ENCODE measurements around the gene RCSD1.

- TF ChIP-seq, protein P1, sequence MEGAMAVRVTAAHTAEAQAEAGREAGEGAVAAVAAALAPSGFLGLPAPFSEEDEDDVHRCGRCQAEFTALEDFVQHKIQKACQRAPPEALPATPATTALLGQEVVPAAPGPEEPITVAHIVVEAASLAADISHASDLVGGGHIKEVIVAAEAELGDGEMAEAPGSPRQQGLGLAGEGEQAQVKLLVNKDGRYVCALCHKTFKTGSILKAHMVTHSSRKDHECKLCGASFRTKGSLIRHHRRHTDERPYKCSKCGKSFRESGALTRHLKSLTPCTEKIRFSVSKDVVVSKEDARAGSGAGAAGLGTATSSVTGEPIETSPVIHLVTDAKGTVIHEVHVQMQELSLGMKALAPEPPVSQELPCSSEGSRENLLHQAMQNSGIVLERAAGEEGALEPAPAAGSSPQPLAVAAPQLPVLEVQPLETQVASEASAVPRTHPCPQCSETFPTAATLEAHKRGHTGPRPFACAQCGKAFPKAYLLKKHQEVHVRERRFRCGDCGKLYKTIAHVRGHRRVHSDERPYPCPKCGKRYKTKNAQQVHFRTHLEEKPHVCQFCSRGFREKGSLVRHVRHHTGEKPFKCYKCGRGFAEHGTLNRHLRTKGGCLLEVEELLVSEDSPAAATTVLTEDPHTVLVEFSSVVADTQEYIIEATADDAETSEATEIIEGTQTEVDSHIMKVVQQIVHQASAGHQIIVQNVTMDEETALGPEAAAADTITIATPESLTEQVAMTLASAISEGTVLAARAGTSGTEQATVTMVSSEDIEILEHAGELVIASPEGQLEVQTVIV (IDR thresholded peaks at IDR 0.05; ENCODE audit: borderline replicate concordance, partially characterized antibody), result no peak
- TF ChIP-seq ZNF274 (IDR thresholded peaks at IDR 0.05; ENCODE audit: insufficient read depth, insufficient read length), result no peak
- TF ChIP-seq, protein P2, sequence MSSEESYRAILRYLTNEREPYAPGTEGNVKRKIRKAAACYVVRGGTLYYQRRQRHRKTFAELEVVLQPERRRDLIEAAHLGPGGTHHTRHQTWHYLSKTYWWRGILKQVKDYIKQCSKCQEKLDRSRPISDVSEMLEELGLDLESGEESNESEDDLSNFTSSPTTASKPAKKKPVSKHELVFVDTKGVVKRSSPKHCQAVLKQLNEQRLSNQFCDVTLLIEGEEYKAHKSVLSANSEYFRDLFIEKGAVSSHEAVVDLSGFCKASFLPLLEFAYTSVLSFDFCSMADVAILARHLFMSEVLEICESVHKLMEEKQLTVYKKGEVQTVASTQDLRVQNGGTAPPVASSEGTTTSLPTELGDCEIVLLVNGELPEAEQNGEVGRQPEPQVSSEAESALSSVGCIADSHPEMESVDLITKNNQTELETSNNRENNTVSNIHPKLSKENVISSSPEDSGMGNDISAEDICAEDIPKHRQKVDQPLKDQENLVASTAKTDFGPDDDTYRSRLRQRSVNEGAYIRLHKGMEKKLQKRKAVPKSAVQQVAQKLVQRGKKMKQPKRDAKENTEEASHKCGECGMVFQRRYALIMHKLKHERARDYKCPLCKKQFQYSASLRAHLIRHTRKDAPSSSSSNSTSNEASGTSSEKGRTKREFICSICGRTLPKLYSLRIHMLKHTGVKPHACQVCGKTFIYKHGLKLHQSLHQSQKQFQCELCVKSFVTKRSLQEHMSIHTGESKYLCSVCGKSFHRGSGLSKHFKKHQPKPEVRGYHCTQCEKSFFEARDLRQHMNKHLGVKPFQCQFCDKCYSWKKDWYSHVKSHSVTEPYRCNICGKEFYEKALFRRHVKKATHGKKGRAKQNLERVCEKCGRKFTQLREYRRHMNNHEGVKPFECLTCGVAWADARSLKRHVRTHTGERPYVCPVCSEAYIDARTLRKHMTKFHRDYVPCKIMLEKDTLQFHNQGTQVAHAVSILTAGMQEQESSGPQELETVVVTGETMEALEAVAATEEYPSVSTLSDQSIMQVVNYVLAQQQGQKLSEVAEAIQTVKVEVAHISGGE (CRISPR knock-in tag; IDR thresholded peaks at IDR 0.05), result no peak
- TF ChIP-seq EZH2 (IDR thresholded peaks at IDR 0.05; ENCODE audit: borderline replicate concordance, control insufficient read depth, low read depth, low read length), result no peak
- TF ChIP-seq POLR2A (IDR thresholded peaks at IDR 0.05; ENCODE audit: low read depth, low read length), result no peak
- no peak for TF ChIP-seq ZZZ3 (IDR thresholded peaks at IDR 0.05; ENCODE audit: control insufficient read depth, insufficient read length, low read depth)
- TF ChIP-seq, protein P3, sequence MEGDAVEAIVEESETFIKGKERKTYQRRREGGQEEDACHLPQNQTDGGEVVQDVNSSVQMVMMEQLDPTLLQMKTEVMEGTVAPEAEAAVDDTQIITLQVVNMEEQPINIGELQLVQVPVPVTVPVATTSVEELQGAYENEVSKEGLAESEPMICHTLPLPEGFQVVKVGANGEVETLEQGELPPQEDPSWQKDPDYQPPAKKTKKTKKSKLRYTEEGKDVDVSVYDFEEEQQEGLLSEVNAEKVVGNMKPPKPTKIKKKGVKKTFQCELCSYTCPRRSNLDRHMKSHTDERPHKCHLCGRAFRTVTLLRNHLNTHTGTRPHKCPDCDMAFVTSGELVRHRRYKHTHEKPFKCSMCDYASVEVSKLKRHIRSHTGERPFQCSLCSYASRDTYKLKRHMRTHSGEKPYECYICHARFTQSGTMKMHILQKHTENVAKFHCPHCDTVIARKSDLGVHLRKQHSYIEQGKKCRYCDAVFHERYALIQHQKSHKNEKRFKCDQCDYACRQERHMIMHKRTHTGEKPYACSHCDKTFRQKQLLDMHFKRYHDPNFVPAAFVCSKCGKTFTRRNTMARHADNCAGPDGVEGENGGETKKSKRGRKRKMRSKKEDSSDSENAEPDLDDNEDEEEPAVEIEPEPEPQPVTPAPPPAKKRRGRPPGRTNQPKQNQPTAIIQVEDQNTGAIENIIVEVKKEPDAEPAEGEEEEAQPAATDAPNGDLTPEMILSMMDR (IDR thresholded peaks at IDR 0.05 in 2 of 3, conservative IDR thresholded peaks at IDR 0.05 in 1 of 3; ENCODE audit: control insufficient read depth in 2 of 3, extremely low read depth in 1 of 3, insufficient read depth in 1 of 3, low read depth in 3 of 3, low read length in 3 of 3), result 0 out of 6 replicates have a peak, but pooled peaks of 1 of the 3 experiments have one; percentile 3
- TF ChIP-seq GATAD2B (conservative IDR thresholded peaks at IDR 0.05; ENCODE audit: low read depth), result no peak
- TF ChIP-seq REST (IDR thresholded peaks at IDR 0.05; ENCODE audit: low read depth, low read length), result no peak
- no peak for TF ChIP-seq USF2 (IDR thresholded peaks at IDR 0.05; ENCODE audit: borderline replicate concordance, low read depth, low read length)
- no peak for TF ChIP-seq NFIC (IDR thresholded peaks at IDR 0.05; ENCODE audit: low read depth, low read length)
- no peak for TF ChIP-seq JUNB (IDR thresholded peaks at IDR 0.05)
- TF ChIP-seq CEBPB (IDR thresholded peaks at IDR 0.05; ENCODE audit: borderline replicate concordance in 1 of 2, low read depth in 2 of 2, low read length in 2 of 2), result no peak
Observed at GRCh38 chr1:167669209-167670124, 39.4 kb downstream of the RCSD1 start.

Measured in GM12878 (cell line).